Gastroesophageal sphincter (tissue), 4 donors: Measurements from ENCODE around the gene IL1B. TPM values are rescaled to one million over a fixed set of nuclear protein-coding genes. Genes with fewer than 3 reads are reported as not detected.

ENCODE experiments used
- ATAC-seq: fragments of 150-250 bp; one replicate; pipeline ENCODE4 v1.9.1; 2016; ENCODE audit warnings: mild to moderate bottlenecking, moderate library complexity
- H3K27ac ChIP-seq, 4 donors: fragments of 200-600 bp; sonication (generic) in 3 of 4; 1 replicate in 3 of 4; 2 replicates in 1 of 4; pipeline ENCODE4 v1.5.1; 2016 to 2019
- H3K27me3 ChIP-seq: fragments of 200-600 bp; sonication (generic); one replicate; pipeline ENCODE4 v1.5.1; 2019
- H3K36me3 ChIP-seq, 2 donors: fragments of 200-600 bp; sonication (generic); one replicate each; pipeline ENCODE4 v1.5.1; 2019; ENCODE audit warnings: control low read depth in 1 of 2
- H3K4me1 ChIP-seq, 3 donors: fragments of 200-600 bp; sonication (generic); 1 replicate in 2 of 3; 2 replicates in 1 of 3; pipeline ENCODE4 v1.5.1; 2016 to 2019; ENCODE audit warnings: control low read depth in 2 of 3
- H3K4me3 ChIP-seq, 2 donors: fragments of 200-600 bp; sonication (generic); one replicate each; pipeline ENCODE4 v1.5.1; 2019; ENCODE audit warnings: mild to moderate bottlenecking in 1 of 2, moderate library complexity in 1 of 2
- H3K9me3 ChIP-seq, 3 donors: fragments of 200-600 bp; sonication (generic); one replicate each; pipeline ENCODE4 v1.5.1; 2017 to 2019; ENCODE audit warnings: control low read depth in 2 of 3
- EP300 ChIP-seq: sonication (generic); formaldehyde crosslinking; IDR thresholded peaks from one replicate; pipeline ENCODE4 v1.6.1; 2017; ENCODE audit warnings: antibody characterized with exemption, mild to moderate bottlenecking
- POLR2A ChIP-seq, 2 donors: fragments of 450-650 bp; IDR thresholded peaks; one replicate each; pipeline ENCODE4 v1.6.1; 2017; ENCODE audit warnings: antibody characterized with exemption in 2 of 2, mild to moderate bottlenecking in 2 of 2, moderate library complexity in 1 of 2
- POLR2AphosphoS5 ChIP-seq: sonication (generic); formaldehyde crosslinking; IDR thresholded peaks from one replicate; pipeline ENCODE4 v1.6.1; 2017; ENCODE audit warnings: antibody characterized with exemption
- WGBS, 2 donors: methylation state at CpG; one replicate each; pipeline ENCODE4 v1.1.5; 2018; ENCODE audit warnings: low coverage in 1 of 2; 5-methylcytosine and 5-hydroxymethylcytosine counted together
- total RNA-seq, 4 donors: library from RNA; depleted of rRNA; stranded (reverse); fragments of >200 nt; gene quantifications; one replicate each; pipeline ENCODE4 v1.1.0, GENCODE V29; 2016
- TF ChIP-seq, protein P1 (sequence below), 4 experiments: fragments of 200-600 bp in 2 of 4; fragments of 450-650 bp in 2 of 4; sonication (generic) in 1 of 4; IDR thresholded peaks; one replicate each; pipeline ENCODE4 v1.5.1; 2017 to 2019; ENCODE audit warnings: antibody characterized with exemption in 4 of 4, mild to moderate bottlenecking in 2 of 4, moderate library complexity in 2 of 4

IL1B gene
- total RNA-seq, 4 donors from 2014 or later: 2.7 to 3.2 TPM; not detected in 2

GRCh38 chr2:112796486-112796885, 40.1 kb downstream of the IL1B start:
- Histone ChIP-seq H3K36me3 (no peaks in the 10 kb centered on the region), H3K4me1 (peaks cover 0 to 18% (median 0%) of the 10 kb centered on the region in 3 donors), H3K27me3 (no peaks in the 10 kb centered on the region), H3K27ac (no peak overlapping the region), H3K9me3 (peaks cover 0 to 5% (median 0%) of the 10 kb centered on the region in 3 donors), H3K4me3 (no peak overlapping the region)
- WGBS, 2 donors: 0 to 50% methylated on average over 1 of the region's 1 CpG
- TF ChIP-seq POLR2A (IDR thresholded peaks at IDR 0.05): no peak
- TF ChIP-seq, protein P1, sequence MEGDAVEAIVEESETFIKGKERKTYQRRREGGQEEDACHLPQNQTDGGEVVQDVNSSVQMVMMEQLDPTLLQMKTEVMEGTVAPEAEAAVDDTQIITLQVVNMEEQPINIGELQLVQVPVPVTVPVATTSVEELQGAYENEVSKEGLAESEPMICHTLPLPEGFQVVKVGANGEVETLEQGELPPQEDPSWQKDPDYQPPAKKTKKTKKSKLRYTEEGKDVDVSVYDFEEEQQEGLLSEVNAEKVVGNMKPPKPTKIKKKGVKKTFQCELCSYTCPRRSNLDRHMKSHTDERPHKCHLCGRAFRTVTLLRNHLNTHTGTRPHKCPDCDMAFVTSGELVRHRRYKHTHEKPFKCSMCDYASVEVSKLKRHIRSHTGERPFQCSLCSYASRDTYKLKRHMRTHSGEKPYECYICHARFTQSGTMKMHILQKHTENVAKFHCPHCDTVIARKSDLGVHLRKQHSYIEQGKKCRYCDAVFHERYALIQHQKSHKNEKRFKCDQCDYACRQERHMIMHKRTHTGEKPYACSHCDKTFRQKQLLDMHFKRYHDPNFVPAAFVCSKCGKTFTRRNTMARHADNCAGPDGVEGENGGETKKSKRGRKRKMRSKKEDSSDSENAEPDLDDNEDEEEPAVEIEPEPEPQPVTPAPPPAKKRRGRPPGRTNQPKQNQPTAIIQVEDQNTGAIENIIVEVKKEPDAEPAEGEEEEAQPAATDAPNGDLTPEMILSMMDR (IDR thresholded peaks at IDR 0.05): no peak
- no peak for ATAC-seq

- WGBS, 2 donors: 80 to 90% methylated on average over 1 of the region's 1 CpG
- no peak for ATAC-seq
- Histone ChIP-seq H3K27me3 (no peaks in the 10 kb centered on the region), H3K9me3 (peaks cover 0 to 5% (median 0%) of the 10 kb centered on the region in 3 donors), H3K4me1 (peaks cover 0 to 18% (median 0%) of the 10 kb centered on the region in 3 donors), H3K36me3 (no peaks in the 10 kb centered on the region), H3K4me3 (no peak overlapping the region), H3K27ac (no peak overlapping the region)
- TF ChIP-seq POLR2AphosphoS5: no peak
- no peak for TF ChIP-seq EP300
- TF ChIP-seq, protein P1 (IDR thresholded peaks at IDR 0.05): no peak
- TF ChIP-seq POLR2A (IDR thresholded peaks at IDR 0.05): no peak
Measured at GRCh38 chr2:112795774-112796173, 40.8 kb downstream of the IL1B start.

DNA sequence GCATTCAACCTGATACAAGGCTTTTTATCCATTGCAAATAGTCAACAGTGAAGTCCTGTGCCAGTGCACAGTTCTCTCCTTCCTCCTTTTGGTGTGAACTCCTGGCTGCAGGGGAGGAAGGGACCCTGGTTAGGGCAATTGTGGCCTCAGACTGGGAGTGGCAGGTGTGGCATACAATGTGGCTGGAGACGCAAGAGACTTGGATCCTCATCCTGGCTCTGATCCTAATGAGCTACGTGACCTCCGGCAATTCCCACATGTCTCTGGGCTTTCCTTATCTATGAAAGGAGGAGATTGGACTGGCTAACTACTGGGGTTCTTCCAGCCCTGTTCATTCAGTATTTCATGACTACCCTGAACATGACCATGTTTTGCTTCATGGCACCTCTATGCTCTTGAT, 41.7 kb downstream of the IL1B start:
- Histone ChIP-seq H3K4me1 (peaks cover 0 to 18% (median 0%) of the 10 kb centered on the region in 3 donors), H3K36me3 (no peaks in the 10 kb centered on the region), H3K9me3 (peaks cover 0 to 4% (median 0%) of the 10 kb centered on the region in 3 donors), H3K4me3 (no peak overlapping the region), H3K27ac (no peak overlapping the region), H3K27me3 (no peaks in the 10 kb centered on the region)
- no peak for ATAC-seq
- WGBS, 2 donors: 90% methylated on average over 2 of the region's 3 CpGs; no CpG with 5 or more reads in 1 of the 2 donors
- TF ChIP-seq, protein P1 (IDR thresholded peaks at IDR 0.05): no peak
- TF ChIP-seq POLR2A (IDR thresholded peaks at IDR 0.05) (no peak), EP300 (no peak), POLR2AphosphoS5 (no peak)

GRCh38 chr2:112794131-112794733, 42.3 kb downstream of the IL1B start:
- H3K4me1 ChIP-seq: peaks cover 0 to 18% (median 0%) of the 10 kb centered on the region in 3 donors
- 8 to 40% methylated on average over 5 of the region's 5 CpGs for WGBS, 2 donors
- H3K36me3 ChIP-seq: no peaks in the 10 kb centered on the region
- peak overlapping the region in 3 of 4 donors; percentile 24 to 41 (median 38) for H3K27ac ChIP-seq
- peak; percentile 90 for ATAC-seq
- no peaks in the 10 kb centered on the region for H3K9me3 ChIP-seq
- TF ChIP-seq POLR2AphosphoS5 (peak; percentile 40), POLR2A (IDR thresholded peaks at IDR 0.05) (no peak), EP300 (no peak)
- TF ChIP-seq, protein P1 (IDR thresholded peaks at IDR 0.05): no peak
- H3K4me3 ChIP-seq: no peak overlapping the region
- H3K27me3 ChIP-seq: no peaks in the 10 kb centered on the region

DNA sequence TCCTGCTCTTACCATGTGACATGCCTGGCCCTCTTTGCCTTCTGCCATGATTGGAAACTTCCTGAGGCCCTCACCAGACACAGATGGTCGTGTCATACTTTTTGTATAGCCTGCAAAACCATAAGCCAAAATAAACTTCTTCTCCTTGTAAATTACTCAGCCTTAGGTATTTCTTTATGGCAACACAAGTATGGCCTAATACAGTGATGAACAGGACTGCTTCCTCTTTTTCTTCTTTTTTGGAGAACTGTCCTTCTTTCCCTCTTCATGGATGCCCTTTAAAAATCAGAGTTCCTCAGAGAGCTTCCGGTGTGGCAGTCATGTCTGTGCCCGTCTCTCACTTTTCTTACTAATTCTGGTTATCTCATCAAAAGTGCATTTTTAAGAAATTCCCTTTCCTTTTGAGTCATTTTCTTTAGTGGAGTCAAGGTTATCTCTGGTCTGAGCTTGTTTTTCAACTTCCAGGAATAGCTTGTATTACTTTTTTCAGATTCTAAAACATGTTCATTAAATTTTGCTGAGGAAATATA, 43.1 kb downstream of the IL1B start:
- no peak for TF ChIP-seq POLR2AphosphoS5
- TF ChIP-seq POLR2A (IDR thresholded peaks at IDR 0.05): no peak
- TF ChIP-seq, protein P1 (IDR thresholded peaks at IDR 0.05): no peak
- no peak for TF ChIP-seq EP300
- peaks cover 0 to 18% (median 0%) of the 10 kb centered on the region in 3 donors for H3K4me1 ChIP-seq
- H3K36me3 ChIP-seq: no peaks in the 10 kb centered on the region
- peak; percentile 52 for ATAC-seq
- H3K9me3 ChIP-seq: no peaks in the 10 kb centered on the region
- H3K27me3 ChIP-seq: no peaks in the 10 kb centered on the region
- H3K4me3 ChIP-seq: no peak overlapping the region
- WGBS, 2 donors: 69 to 73% methylated on average over 3 of the region's 3 CpGs
- H3K27ac ChIP-seq: peak overlapping the region in 2 of 4 donors; percentile 38 to 41
